HG02571 (cell line): ENCODE data around the gene STRBP.
A peak's percentile ranks its signal among the peaks of the same experiment; 100 is the strongest.
"Not testable (repeated sequence)": the region's sequence is repeated elsewhere in the genome, so short reads cannot be mapped to it uniquely, and the experiment has no call there.

Experiments used
- ATAC-seq: cut with Tn5 transposase; IDR thresholded peaks from one replicate; pipeline ENCODE4 v1.9.1; 2021; ENCODE audit warnings: mild to moderate bottlenecking, moderate library complexity; ENCODE audit not compliant: unreplicated experiment

STRBP gene

GRCh38 chr9:123268465-123269259 is at the start of gene STRBP:
STRBP (minus strand) TSS chr9:123268586; CDS start chr9:123184134, 84,452 bp downstream.
- peak; percentile 89 for ATAC-seq

- ATAC-seq: no peak
Observed at GRCh38 chr9:123316053-123316718, 47.8 kb upstream of the STRBP start.

GRCh38 chr9:123315635-123316034 is 47.2 kb upstream of the STRBP start:
- ATAC-seq: no peak

- ATAC-seq: no peak
Observed at GRCh38 chr9:123314617-123315016, 46.2 kb upstream of the STRBP start.

- no peak for ATAC-seq
Observed at GRCh38 chr9:123312306-123312877, 44.0 kb upstream of the STRBP start.

- ATAC-seq: no peak
Observed at GRCh38 chr9:123311250-123311752, 42.9 kb upstream of the STRBP start.

- ATAC-seq: no peak
Observed at GRCh38 chr9:123310551-123311249, 42.3 kb upstream of the STRBP start.

- ATAC-seq: no peak
Observed at GRCh38 chr9:123309611-123310010, 41.2 kb upstream of the STRBP start.

- no peak for ATAC-seq
Observed at GRCh38 chr9:123305879-123306278, 37.5 kb upstream of the STRBP start.

- ATAC-seq: no peak
Observed at GRCh38 chr9:123304340-123304691, 35.9 kb upstream of the STRBP start.

GRCh38 chr9:123302348-123303214 is 34.2 kb upstream of the STRBP start:
- ATAC-seq: no peak

GRCh38 chr9:123301936-123302335 is 33.5 kb upstream of the STRBP start:
- not testable (repeated sequence) for ATAC-seq

GRCh38 chr9:123300554-123300953 is 32.2 kb upstream of the STRBP start:
- no peak for ATAC-seq

GRCh38 chr9:123299558-123300126 is 31.3 kb upstream of the STRBP start:
- no peak for ATAC-seq

GRCh38 chr9:123296174-123296573 is 27.8 kb upstream of the STRBP start:
- no peak for ATAC-seq

- no peak for ATAC-seq
Observed at GRCh38 chr9:123291736-123292135, 23.4 kb upstream of the STRBP start.

GRCh38 chr9:123290764-123291163 is 22.4 kb upstream of the STRBP start:
- ATAC-seq: no peak

- ATAC-seq: no peak
Observed at GRCh38 chr9:123287639-123288038, 19.3 kb upstream of the STRBP start.

GRCh38 chr9:123286324-123286723 is 17.9 kb upstream of the STRBP start:
- ATAC-seq: no peak

- ATAC-seq: no peak
Observed at GRCh38 chr9:123284656-123285055, 16.3 kb upstream of the STRBP start.
